ENCODE data around the gene ACY1.

GRCh38 chr3:52029535-52029934 lies 46.2 kb downstream of the ACY1 start:
- TF ChIP-seq CTCF (IDR thresholded peaks at IDR 0.05; ENCODE audit: insufficient read depth, low read length) (no peak), GABPA (IDR thresholded peaks at IDR 0.05; ENCODE audit: low read depth) (no peak), POLR2AphosphoS5 (IDR thresholded peaks at IDR 0.05; ENCODE audit: low read depth) (no peak), REST (IDR thresholded peaks at IDR 0.05; ENCODE audit: insufficient replicate concordance, low read depth) (no peak)
